ENCODE results near the gene GLI3. TPM values are rescaled to one million over a fixed set of nuclear protein-coding genes. Genes with fewer than 3 reads are reported as not detected.
A peak's percentile ranks its signal among the peaks of the same experiment; 100 is the strongest.

GLI3 gene
- total RNA-seq, 1 experiment from 2014 or later: 5.6 TPM

GRCh38 chr7:42175834-42176723, 60.9 kb downstream of the GLI3 start:
- no peak for DNase-seq (ENCODE audit: low spot score)

DNA sequence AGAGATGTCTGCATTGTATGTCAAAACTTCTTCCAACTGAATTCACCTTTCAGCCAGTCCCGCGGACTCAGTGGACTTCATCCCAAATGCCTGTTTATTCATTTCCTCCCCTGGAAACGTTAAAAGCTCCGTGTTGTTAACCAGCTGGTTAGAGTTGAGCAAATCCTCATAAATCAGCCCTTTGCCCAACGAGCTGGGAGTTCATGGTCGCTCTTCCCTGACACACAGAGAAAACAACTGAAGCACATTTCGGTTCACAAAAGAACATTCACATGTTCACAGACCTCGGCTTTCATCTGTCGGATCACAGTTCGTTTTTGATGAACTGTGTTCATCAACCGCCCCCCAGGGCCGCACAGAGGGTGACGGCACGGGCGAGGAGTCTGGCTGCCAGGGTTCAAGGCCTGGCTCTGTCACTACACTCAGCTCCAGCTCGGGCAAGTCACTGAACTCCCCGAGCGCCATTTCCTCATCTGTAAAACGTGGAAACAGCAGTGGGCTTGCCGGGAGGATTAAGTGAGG, 62.6 kb downstream of the GLI3 start:
- no peak for DNase-seq (ENCODE audit: low spot score)

DNA sequence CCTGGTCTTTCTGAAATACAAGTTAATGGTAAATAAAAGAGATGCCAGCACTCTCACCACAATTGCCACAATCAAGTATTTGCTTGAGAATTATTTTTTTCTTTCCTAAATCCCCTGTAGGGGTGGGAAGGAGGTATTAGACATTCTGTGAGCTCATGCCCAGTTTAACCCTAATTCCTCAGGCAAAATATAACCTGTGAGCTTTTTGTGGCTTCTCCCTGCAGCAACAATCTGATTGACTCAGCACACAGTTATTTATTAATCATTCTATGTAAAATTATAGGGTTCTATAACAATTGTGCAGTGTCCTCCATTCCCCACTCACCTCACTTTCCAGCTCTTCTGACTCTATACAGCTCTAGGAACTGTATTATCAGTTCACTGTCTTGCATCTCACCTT, 66.3 kb downstream of the GLI3 start:
- DNase-seq (ENCODE audit: low spot score): no peak

DNA sequence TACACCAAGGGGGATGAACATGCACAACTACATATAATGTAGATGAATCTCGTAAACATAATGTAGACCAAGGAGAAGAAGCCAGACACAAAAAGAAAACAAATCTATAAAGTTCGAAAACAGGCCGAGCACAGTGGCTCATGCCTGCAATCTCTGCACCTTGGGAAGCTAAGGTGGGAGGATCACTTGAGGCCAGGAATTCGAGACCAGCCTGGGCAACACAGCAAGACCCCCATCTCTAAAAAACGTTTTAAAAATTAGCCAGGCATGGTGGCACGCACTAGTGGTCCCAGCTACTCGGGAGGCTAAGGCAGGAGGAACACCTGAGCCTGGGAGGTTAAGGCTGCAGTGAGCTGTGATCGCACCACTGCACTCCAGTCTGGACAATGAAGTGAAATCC, 68.5 kb downstream of the GLI3 start:
- DNase-seq (ENCODE audit: low spot score): no peak

GRCh38 chr7:42167631-42168236, 69.3 kb downstream of the GLI3 start:
- no peak for DNase-seq (ENCODE audit: low spot score)

GRCh38 chr7:42167206-42167605, 69.8 kb downstream of the GLI3 start:
- no peak for DNase-seq (ENCODE audit: low spot score)

- no peak for DNase-seq (ENCODE audit: low spot score)
These were observed 72.1 kb downstream of the GLI3 start for GRCh38 chr7:42164881-42165428.

DNA sequence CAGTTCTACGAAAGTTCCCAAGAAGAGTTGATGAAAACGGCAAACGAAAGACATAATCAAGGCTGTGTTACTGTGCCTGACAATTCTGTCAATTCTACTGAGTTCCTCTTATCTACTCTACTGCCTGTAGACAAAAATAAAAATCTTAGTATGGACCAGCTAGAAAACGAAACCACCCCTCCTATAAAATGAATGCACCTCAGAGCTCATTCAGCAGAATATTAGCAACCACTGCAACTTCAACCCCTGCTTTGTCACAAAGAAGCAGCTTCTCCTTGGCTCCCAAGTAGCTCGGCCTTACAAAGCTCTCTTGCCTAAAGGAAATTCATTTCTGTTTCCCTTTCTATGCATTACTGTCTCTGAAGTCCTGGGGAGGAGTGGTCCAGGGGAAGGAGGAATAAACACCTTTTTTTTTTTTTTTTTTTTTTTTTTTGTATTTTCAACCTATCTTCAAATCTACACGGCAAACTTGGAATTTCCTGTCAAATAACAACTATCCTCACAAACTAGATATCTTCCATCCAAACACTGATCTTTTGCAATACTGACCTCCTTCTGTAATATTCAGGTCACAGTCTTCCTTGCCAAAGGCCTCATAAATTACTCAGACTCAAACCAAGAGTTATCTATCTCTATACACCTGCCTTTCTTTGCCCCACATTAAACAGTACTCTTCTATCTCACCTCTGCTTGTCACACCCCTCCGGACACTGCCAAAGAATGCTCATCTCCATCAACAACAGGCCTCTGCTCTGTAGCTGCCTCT, 74.3 kb downstream of the GLI3 start:
- no peak for DNase-seq (ENCODE audit: low spot score)

DNA sequence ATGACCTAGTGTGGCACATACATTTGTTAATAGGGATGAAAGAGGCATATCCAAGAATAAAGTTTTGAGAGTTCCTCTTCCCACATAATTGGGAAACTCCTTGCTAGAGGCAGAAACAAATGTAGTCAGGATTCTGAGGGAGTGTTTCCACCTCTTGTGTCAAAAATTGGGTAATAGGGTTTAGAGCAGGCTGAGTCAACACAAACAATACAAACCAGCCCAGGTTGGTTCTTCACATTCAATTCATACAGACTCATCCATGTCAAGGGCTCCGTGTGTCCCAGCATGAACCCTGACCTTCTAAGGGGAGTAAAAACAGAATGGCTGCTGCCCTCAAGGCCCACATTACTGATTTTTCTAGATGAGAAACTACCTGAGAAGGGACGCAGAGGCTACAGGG, 75.3 kb downstream of the GLI3 start:
- no peak for DNase-seq (ENCODE audit: low spot score)

DNA sequence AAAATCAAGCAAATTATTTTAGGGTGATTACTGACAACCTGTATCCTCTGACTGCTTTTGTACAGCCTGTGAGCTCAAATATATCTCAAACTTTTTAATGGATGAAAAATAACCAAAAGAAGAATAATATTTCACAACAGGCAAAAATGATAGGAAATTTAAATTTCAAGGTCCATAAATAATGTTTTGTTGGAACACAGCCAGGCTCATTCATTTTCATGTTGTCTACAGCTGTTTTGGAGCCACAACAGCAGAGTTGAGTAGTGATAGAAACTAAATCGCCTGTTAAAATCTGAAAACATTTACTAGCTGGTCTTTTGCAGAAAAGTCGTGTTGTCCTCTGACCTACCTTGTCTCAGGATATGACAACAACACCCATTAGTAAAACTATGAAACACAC, 75.9 kb downstream of the GLI3 start:
- no peak for DNase-seq (ENCODE audit: low spot score)

GRCh38 chr7:42159130-42159529, 77.9 kb downstream of the GLI3 start:
- DNase-seq (ENCODE audit: low spot score): no peak

GRCh38 chr7:42156967-42157721, 79.9 kb downstream of the GLI3 start:
- no peak for DNase-seq (ENCODE audit: low spot score)

- DNase-seq (ENCODE audit: low spot score): no peak
These were observed 80.6 kb downstream of the GLI3 start for GRCh38 chr7:42156291-42156865.

DNA sequence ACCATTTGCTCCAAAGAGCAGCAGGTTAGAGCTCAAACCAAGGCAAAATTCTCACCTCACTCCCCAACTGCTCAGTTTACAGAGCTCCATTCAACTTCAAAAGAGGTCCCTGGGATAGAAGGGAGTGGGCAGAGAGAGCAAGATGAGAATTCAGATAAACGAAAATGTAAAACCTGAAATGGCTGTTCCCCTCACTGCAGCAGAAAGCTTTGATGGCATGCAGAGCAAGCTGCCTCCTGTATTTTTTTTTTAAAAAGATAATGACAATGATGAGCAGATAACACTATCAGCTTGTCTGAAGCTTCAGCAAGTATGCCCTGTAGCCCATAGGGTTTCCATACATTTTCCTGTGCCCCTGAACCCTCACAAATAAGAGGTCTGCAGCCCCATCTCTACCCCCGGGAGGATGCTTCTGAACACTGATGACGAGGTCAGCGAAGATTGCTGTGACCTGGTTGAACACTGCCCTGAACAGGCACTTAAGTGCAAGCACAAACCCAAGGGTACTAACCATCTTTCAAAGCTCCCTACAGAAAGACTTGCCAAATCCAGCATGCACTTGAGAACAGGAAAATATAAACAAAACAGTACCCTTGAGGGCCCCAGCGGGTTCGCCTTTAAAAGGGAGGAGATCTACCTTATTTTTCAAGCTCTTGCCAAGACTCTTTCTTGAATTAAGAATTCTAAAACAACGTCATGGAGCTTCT, 81.3 kb downstream of the GLI3 start:
- no peak for DNase-seq (ENCODE audit: low spot score)

- no peak for DNase-seq (ENCODE audit: low spot score)
These were observed 82.8 kb downstream of the GLI3 start for GRCh38 chr7:42154173-42154572.

- DNase-seq (ENCODE audit: low spot score): no peak
These were observed 84.4 kb downstream of the GLI3 start for GRCh38 chr7:42152329-42153205.

- DNase-seq (ENCODE audit: low spot score): no peak
These were observed 85.7 kb downstream of the GLI3 start for GRCh38 chr7:42151309-42151708.

DNA sequence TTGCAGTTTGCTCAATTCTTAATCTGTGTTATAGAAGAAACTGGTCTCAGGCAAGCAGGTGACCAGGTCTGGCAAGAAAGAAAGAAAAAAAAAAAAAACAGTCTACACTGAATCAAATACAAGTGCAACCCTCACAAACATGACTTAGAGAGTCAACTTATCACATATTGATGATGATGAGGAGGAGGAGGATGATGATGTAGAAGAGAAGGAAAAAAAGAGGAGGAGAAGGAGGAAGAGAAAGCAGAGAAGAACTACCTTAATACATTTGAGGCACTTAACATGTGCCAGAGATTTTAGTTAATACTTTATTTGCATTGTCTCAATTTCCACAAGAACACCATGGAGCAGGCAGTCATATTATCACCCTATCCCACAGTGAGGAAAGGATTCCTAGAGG, 91.5 kb downstream of the GLI3 start:
- no peak for DNase-seq (ENCODE audit: low spot score)

GRCh38 chr7:42144604-42145003, 92.4 kb downstream of the GLI3 start:
- peak; percentile 54 for DNase-seq (ENCODE audit: low spot score)

Measured in H4 (cell line).